ENCODE measurements around the gene N4BP2L2.

DNA sequence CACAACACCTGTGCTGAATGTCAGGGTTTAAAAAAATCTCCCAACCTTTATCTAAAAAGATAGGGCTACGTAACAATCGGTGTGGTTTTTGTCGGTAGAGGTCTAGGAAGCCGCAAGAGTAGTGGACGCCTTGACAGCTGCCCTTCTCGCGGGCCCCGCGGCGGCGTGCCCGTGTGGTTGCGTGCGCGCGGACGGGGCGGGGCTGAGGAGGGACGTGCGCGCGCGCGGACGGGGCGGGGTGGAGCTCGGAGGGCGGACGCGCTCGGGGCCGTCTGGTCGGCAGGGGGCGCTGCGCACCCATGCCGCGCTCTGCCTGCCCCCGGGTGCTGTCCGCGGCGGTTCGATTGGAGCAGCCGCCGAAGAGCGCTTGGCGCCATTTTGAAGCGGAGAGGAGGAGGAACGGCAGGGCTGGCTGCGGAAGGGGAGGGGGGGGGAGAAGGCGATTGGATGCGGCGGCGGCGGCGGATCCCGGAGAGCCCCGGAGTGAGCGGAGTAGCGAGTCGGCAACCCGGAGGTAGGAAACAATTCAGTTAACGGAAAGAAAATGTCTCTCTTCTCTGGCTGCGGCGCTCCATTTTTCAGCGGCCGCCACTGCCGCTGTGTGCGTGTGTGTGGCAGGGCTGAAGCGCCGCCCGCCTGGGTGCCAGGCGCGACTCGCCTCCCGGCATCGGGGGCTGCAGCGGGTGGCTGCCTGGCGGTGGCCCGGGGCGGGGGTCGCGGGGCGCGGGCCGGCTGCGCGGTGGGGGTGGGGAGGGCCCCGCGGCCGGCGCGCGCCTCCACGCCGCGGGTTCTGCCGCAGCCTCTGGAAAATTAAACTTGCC lies 47.7 kb upstream of the N4BP2L2 start, which contains the start of gene PDS5B:
- TF ChIP-seq DPF2 (CRISPR knock-in tag; IDR thresholded peaks at IDR 0.05; ENCODE audit: borderline replicate concordance, low read depth), result no peak
- no peak for TF ChIP-seq ZFP36 (IDR thresholded peaks at IDR 0.05; ENCODE audit: borderline replicate concordance, low read depth, low read length, partially characterized antibody)
- TF ChIP-seq ZNF264 (CRISPR knock-in tag; IDR thresholded peaks at IDR 0.05), result no peak
- TF ChIP-seq, protein P1, sequence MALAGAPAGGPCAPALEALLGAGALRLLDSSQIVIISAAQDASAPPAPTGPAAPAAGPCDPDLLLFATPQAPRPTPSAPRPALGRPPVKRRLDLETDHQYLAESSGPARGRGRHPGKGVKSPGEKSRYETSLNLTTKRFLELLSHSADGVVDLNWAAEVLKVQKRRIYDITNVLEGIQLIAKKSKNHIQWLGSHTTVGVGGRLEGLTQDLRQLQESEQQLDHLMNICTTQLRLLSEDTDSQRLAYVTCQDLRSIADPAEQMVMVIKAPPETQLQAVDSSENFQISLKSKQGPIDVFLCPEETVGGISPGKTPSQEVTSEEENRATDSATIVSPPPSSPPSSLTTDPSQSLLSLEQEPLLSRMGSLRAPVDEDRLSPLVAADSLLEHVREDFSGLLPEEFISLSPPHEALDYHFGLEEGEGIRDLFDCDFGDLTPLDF (CRISPR knock-in tag; IDR thresholded peaks at IDR 0.05), result 0 out of 2 replicates have a peak, but pooled peaks have one; percentile 43
- TF ChIP-seq POLR2A (IDR thresholded peaks at IDR 0.05; ENCODE audit: insufficient read depth in 1 of 2, low read depth in 2 of 2, low read length in 2 of 2), result peak; percentile 47 to 50; a peak in 1 of 4 replicates
- no peak for TF ChIP-seq CHD2 (IDR thresholded peaks at IDR 0.05; ENCODE audit: low read depth, low read length)
- TF ChIP-seq TCF7L2 (IDR thresholded peaks at IDR 0.05; ENCODE audit: low read depth, low read length), result no peak
- TF ChIP-seq, protein P2, sequence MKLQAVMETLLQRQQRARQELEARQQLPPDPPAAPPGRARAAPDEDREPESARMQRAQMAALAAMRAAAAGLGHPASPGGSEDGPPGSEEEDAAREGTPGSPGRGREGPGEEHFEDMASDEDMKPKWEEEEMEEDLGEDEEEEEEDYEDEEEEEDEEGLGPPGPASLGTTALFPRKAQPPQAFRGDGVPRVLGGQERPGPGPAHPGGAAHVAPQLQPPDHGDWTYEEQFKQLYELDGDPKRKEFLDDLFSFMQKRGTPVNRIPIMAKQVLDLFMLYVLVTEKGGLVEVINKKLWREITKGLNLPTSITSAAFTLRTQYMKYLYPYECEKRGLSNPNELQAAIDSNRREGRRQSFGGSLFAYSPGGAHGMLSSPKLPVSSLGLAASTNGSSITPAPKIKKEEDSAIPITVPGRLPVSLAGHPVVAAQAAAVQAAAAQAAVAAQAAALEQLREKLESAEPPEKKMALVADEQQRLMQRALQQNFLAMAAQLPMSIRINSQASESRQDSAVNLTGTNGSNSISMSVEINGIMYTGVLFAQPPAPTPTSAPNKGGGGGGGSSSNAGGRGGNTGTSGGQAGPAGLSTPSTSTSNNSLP (IDR thresholded peaks at IDR 0.05; ENCODE audit: low read depth, low read length), result no peak
- TF ChIP-seq JUN (CRISPR knock-in tag; IDR thresholded peaks at IDR 0.05), result no peak
- TF ChIP-seq, protein P3, sequence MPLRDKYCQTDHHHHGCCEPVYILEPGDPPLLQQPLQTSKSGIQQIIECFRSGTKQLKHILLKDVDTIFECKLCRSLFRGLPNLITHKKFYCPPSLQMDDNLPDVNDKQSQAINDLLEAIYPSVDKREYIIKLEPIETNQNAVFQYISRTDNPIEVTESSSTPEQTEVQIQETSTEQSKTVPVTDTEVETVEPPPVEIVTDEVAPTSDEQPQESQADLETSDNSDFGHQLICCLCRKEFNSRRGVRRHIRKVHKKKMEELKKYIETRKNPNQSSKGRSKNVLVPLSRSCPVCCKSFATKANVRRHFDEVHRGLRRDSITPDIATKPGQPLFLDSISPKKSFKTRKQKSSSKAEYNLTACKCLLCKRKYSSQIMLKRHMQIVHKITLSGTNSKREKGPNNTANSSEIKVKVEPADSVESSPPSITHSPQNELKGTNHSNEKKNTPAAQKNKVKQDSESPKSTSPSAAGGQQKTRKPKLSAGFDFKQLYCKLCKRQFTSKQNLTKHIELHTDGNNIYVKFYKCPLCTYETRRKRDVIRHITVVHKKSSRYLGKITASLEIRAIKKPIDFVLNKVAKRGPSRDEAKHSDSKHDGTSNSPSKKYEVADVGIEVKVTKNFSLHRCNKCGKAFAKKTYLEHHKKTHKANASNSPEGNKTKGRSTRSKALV (CRISPR knock-in tag; IDR thresholded peaks at IDR 0.05), result no peak
- TF ChIP-seq RAD21 (CRISPR knock-in tag; IDR thresholded peaks at IDR 0.05), result peak; percentile 99
- TF ChIP-seq ZNF207 (IDR thresholded peaks at IDR 0.05; ENCODE audit: borderline replicate concordance), result no peak
